HG02798 (cell line): ENCODE data around the gene GON4L.
"Not testable (repeated sequence)": the region's sequence is repeated elsewhere in the genome, so short reads cannot be mapped to it uniquely, and the experiment has no call there.

Experiments
- ATAC-seq: cut with Tn5 transposase; IDR thresholded peaks from one replicate; pipeline ENCODE4 v1.9.1; 2021; ENCODE audit warnings: mild to moderate bottlenecking; ENCODE audit not compliant: unreplicated experiment, poor library complexity

The GON4L gene

GRCh38 chr1:155856975-155857930 lies at the start of gene GON4L:
Gene GON4L (minus strand): TSS chr1:155857214. CDS start chr1:155853780, 3,434 bp downstream.
- ATAC-seq: peak; percentile 69

DNA sequence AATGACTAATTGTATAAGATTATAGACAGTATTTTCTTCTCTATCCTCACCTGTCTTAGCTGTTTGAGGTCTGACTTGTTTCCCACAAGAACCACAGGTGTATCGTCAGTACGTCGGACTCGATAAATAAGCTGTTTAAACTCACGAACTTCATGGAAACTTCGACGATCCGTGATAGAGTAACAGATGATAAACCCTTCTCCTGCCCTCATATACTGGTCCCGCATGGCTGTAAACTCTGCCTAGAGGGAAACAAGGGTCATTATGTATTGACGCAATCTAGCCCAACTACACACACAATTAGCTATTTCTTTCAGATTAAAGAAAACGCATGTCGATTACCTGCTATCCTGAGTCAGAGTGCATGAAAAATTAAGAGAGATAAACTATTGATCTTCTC lies 47.2 kb upstream of the GON4L start:
- ATAC-seq: no peak

DNA sequence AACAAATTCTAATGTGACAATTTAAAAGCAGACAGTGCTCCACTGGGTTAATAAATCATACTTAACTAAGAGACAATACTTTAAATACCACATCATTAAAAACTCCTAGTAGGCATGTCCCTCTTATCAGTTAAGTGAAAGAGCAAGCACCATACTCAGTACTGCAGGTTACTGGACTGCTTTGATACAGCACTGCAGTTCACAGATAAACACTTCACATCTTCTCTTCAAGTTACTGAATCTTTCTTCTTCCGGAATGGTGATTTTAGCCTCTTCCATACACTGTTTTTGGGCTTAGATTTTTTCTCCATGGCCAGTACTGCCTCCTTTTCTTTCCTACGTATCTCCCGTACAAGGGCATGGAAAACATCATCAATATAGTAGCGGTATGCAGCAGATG lies 43.1 kb upstream of the GON4L start:
- no peak for ATAC-seq

GRCh38 chr1:155899683-155900082 lies 42.7 kb upstream of the GON4L start:
- ATAC-seq: no peak

- ATAC-seq: no peak
These were observed 41.9 kb upstream of the GON4L start for GRCh38 chr1:155898888-155899287.

GRCh38 chr1:155897746-155898145 lies 40.7 kb upstream of the GON4L start:
- no peak for ATAC-seq

DNA sequence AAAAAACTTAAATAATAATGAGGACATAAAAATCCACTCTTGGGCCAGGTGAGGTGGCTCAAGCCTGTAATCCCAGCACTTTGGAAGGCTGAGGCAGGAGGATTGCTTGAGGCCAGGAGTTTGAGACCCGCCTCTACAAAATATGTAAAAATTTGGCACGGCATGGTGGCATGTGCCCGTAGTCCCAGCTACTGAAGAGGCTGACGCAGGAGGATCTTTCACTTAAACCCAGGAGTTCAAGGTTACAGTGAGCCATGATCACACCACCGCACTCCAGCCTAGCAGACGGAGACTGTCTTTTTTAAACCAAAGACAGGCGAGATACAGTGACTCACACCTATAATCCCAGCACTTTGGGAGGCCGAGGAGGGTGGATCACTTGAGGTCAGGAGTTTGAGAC lies 39.5 kb upstream of the GON4L start:
- not testable (repeated sequence) for ATAC-seq

DNA sequence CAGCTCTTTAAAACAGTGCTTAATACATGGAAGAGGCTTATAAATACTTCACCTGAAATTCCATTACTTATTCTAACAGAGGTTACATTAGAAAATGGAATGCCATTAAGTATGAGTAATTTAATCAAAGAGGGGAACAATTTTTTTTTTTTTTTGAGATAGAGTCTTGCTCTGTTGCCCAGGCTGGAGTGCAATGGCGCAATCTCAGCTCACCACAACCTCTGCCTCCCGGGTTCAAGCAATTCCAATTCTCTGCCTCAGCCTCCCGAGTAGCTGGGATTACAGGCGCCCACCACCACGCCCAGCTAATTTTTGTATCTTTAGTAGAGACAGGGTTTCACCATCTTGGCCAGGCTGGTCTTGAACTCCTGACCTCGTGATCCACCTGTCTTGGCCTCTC lies 38.6 kb upstream of the GON4L start:
- ATAC-seq: not testable (repeated sequence)

DNA sequence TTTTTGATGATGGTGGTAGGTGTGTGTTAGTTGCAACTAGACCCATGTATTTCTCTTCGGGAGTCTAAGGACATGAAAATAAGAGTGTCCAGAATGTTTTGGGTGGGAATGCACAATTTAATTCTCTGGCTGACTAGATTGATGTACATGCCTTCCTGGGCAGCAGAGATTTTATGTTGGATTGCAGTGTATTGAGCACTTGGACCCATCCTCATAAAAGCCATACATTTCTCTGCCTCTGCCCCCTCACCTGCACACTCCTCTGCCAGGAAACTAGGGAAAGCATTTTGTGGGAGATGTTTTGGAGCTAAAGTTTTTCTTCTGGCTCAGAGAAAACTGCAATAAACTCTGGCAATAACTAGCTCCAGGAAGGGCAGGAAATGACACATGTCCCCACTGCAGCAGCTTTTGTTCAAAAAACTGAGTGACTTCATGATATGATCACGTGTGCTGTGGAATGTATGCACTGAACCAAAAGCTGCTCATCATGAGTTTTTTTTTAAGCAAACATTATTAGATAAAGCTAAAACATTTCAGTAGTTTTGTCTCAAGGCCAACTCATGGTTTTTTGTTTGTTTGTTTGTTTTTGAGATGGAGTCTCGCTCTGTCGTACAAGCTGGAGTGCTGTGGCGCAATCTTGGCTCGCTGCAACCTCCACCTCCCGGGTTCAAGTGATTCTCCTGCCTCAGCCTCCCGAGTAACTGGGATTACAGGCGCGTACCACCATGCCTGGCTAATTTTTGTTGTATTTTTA lies 36.6 kb upstream of the GON4L start:
- ATAC-seq: no peak

DNA sequence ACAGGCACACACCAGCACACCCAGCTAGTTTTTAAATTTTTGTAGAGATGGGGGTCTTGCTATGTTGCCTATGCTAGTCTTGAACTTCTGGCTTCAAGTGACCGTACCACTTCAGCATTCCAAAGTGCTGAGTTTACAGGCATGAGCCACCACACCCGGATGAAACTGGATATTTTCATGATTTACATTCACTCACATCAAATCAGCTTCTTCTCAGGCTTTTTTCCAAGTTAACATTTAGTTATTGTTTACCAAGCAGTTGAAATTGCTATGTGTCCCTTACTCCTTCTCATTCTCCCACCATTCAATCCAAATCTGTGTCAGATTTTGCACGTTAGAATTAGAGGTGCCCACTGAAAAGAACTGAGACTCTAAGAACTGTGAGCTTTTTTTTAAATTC lies 35.8 kb upstream of the GON4L start:
- no peak for ATAC-seq

- no peak for ATAC-seq
These were observed 33.2 kb upstream of the GON4L start for GRCh38 chr1:155890251-155890650.

GRCh38 chr1:155889566-155889965 lies 32.6 kb upstream of the GON4L start:
- no peak for ATAC-seq

DNA sequence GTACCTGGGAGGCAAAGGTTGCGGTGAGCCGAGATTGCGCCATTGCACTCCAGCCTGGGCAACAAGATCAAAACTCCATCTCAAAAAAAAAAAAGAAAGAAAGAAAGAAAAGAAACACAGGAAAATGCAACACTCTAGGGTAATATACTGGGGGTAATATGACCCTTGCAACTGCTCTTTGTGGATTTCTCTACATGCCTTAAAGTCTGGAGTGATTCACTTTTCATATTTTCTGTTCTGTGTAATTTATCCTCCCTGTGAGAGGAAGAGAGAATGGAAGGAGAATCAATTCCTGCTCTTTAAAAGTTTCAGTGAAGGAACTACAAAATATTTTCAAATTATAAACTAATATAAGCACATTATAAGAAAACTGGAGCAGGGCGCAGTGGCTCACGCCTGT lies 31.5 kb upstream of the GON4L start:
- no peak for ATAC-seq

DNA sequence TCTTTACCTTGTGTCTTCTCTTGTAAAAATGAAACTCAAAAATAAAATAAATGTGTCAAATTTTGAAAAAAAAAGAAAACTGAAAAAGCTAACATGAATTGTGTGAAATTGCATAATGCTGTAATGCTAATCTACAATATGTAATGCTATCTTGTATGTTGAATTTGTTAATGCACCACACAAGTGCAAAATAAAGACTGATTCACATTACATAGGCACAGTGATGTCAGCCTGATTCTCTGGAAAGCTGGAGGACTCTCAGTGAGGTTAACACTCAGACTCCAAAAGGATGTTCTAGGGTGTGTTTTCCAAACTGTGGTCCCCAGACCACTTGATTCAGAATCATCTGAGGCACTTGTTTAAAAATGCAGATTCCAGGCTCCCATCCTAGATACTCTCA lies 28.0 kb upstream of the GON4L start:
- ATAC-seq: no peak

- no peak for ATAC-seq
These were observed 27.3 kb upstream of the GON4L start for GRCh38 chr1:155884031-155884960.

GRCh38 chr1:155882766-155883165 lies 25.8 kb upstream of the GON4L start:
- ATAC-seq: no peak

- no peak for ATAC-seq
These were observed 25.2 kb upstream of the GON4L start for GRCh38 chr1:155882235-155882634.

DNA sequence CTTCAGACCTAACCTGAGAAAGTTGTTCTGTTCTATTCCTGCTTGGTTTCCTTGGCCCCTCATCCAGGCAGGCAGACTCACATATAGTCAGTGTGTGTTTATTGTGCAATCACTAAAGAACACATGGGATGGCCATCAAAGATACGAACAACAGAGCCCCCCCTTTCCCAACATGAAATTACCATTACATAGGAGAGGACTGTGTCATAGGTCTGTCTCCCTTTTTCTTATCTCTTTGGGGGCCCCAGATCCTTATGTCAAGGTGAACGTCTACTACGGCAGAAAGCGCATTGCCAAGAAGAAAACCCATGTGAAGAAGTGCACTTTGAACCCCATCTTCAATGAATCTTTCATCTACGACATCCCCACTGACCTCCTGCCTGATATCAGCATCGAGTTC lies 23.9 kb upstream of the GON4L start:
- no peak for ATAC-seq

GRCh38 chr1:155880251-155880650 lies 23.2 kb upstream of the GON4L start:
- no peak for ATAC-seq

DNA sequence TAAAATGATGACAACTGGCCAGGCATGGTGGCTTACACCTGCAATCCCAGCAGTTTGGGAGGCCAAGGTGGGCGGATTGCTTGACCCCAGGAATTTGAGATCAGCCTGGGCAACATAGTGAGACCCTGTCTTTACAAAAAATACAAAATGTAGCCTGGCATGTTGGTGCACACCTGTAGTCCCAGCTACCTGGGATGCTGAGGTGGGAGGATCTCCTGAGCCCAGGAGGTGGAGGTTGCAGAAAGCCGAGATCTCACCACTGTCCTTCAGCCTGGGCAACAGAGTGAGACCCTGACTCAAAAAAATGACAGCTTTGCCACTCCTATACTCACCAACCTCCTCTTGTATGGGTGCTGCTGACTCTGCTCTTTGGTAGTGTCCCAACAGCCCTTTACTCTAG lies 20.9 kb upstream of the GON4L start:
- ATAC-seq: no peak
